ENCODE results near the gene VPS37B.

GRCh38 chr12:122820838-122821271, 75.1 kb downstream of the VPS37B start:
- TF ChIP-seq CTCF (IDR thresholded peaks at IDR 0.05) (no peak), NR2C2 (CRISPR knock-in tag; IDR thresholded peaks at IDR 0.05) (no peak), CREB1 (CRISPR knock-in tag; IDR thresholded peaks at IDR 0.05) (no peak), MLX (CRISPR knock-in tag; IDR thresholded peaks at IDR 0.05) (no peak), E2F5 (CRISPR knock-in tag; IDR thresholded peaks at IDR 0.05) (no peak), PRRX2 (CRISPR knock-in tag; IDR thresholded peaks at IDR 0.05) (no peak), CBFB (CRISPR knock-in tag; IDR thresholded peaks at IDR 0.05; ENCODE audit: low read depth) (no peak), ZMAT4 (CRISPR knock-in tag; IDR thresholded peaks at IDR 0.05) (no peak), IRF1 (CRISPR knock-in tag; IDR thresholded peaks at IDR 0.05) (no peak), ZNF232 (CRISPR knock-in tag; IDR thresholded peaks at IDR 0.05) (no peak), PRDM15 (CRISPR knock-in tag; IDR thresholded peaks at IDR 0.05) (no peak), RELA (CRISPR knock-in tag; IDR thresholded peaks at IDR 0.05; ENCODE audit: borderline replicate concordance) (no peak), ATF3 (CRISPR knock-in tag; conservative IDR thresholded peaks at IDR 0.05) (no peak)
